Stimulated activated CD8-positive, alpha-beta memory T cell treated with anti-CD3 and anti-CD28 coated beads, Interleukin-15, amount 100 ng/mL, for 1 hour (primary cell): ENCODE results near the gene MYL12B.

Source experiments
- DNase-seq: peaks from one replicate; pipeline ENCODE4 v3.0.0-alpha.2; 2020; ENCODE audit warnings: low read depth

The MYL12B gene

DNA sequence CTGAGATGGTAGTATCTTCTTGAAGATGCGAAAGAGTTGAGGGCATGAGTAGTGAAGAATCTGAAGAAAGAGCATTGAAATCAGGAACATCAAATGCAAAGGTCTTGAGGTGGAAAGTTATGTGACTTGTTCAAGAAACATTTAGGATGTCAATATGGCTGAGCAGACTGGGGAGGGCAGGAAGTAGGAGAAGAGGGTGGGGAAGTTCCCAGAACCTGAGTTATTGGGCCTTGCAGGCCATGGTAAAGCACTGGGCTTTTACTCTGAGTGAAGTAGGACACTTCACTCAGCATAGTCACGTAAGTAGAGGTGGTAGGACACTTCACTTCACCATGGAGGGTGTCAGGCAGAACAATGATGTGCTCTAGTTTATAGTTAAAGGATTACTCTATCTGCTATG lies 26.1 kb upstream of the MYL12B start:
- DNase-seq, result no peak

DNA sequence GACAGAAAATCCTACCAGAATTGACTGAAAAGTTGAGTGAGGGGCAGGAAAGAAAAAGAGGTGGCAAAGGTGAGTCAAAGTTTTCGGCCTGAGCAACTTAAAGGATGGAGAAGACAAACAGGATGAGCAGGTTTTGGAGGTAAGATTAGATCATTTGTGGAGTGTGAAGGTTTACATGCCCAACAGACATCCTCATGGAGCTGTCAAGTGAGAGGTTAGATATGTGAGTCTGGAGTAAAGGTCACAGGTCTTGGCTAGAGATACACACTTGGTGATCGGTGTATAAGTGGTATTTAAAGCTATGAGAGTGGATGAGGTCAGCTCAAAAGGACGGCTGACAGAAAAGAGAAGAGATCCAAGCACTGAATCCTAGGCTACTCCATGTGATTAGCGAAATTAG lies 25.5 kb upstream of the MYL12B start:
- no peak for DNase-seq

DNA sequence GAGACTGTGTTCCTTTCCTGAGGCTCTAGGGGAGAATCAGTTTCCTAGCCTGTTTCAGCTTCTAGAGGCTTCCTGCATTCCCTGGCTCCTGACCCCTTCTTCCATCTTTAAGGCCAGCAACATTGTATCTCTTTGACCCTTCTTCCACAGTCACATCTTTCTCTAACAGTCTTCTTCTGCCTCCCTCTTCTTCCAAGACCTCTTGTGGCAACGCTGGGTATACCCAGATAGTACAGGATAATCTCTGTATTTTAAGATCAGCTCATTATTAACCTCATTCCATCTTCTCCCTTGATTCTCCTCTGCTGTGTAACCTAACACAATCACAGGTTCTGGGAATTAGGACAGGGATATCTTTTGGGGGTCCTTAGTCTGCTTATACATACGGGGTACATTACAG lies 23.2 kb upstream of the MYL12B start:
- DNase-seq, result no peak

- DNase-seq, result no peak
Measured at GRCh38 chr18:3245185-3245564, 16.8 kb upstream of the MYL12B start.

DNA sequence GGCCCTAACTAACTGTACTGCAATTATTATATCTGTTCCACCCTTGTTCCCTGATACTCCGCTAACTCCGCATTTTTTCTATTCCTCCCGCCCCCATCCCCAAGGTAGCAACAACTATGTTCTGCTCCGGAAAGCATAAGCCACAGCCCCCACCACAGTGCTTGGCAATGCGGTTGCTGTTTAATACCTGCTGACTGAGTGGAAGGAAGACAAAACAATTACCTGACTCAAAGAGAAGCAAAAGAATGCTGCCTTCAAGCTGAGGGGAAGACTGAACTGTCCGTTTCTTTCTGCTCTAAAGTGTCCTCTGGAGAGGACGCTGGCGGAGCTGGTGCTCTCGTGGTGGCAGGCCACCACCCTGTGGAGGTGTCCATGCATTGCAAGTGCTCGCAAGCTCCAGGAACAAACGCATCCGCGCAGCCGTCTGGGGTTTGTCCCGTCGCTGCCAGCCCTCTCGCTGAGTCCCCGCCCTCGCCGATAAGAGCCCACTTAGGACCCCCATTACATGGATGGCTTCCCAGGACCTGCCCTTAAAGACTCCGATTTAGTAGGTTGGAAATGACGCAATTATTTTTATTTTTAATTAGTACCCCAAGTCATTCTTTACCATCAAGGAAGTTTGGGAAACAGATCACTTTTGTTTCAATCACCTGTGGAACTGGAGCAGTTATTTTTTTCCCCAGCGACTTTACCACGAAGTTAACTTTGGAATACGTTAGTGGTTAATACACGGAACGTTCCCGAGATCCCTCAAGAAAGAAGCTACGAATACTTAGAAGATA lies 15.9 kb upstream of the MYL12B start:
- DNase-seq, result peak; percentile 54

DNA sequence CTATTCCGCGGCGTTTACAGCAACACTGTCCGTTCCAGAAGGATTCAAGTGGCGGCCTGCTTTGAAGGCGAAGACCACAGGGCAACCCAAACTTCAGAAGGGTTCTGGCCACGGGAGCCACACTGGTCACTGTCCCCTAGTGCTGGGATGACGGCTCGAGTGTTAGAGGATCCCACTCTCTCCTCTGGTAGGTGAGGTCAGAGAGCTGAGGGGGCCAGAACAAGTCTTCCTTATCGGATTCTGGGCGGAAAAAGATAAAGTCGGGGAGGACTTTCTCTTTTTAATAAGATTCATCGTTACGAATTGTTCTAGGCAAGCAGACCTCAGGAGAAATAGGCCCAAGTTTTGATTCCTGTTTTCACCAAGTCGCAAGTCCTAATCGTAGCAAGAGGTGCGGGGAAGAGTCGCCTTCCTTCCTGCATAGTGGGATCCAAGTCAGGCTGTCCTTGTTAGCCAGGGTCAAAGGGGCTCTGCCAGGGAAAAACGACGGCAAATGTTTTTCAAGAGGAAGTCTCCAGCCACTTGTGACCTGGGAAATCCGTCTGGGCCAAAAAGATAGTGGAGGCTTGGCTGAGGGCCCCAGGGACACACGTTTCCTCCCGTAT lies 15.2 kb upstream of the MYL12B start:
- no peak for DNase-seq

GRCh38 chr18:3247240-3248061 lies 14.5 kb upstream of the MYL12B start, which contains the start of gene MYL12A:
MYL12A (plus strand) TSS chr18:3247801; CDS start chr18:3253248, 5,447 bp downstream.
- peak; percentile 79 for DNase-seq

GRCh38 chr18:3248062-3248657 lies 13.8 kb upstream of the MYL12B start:
- no peak for DNase-seq

GRCh38 chr18:3248658-3249359 lies 13.1 kb upstream of the MYL12B start:
- DNase-seq, result no peak

DNA sequence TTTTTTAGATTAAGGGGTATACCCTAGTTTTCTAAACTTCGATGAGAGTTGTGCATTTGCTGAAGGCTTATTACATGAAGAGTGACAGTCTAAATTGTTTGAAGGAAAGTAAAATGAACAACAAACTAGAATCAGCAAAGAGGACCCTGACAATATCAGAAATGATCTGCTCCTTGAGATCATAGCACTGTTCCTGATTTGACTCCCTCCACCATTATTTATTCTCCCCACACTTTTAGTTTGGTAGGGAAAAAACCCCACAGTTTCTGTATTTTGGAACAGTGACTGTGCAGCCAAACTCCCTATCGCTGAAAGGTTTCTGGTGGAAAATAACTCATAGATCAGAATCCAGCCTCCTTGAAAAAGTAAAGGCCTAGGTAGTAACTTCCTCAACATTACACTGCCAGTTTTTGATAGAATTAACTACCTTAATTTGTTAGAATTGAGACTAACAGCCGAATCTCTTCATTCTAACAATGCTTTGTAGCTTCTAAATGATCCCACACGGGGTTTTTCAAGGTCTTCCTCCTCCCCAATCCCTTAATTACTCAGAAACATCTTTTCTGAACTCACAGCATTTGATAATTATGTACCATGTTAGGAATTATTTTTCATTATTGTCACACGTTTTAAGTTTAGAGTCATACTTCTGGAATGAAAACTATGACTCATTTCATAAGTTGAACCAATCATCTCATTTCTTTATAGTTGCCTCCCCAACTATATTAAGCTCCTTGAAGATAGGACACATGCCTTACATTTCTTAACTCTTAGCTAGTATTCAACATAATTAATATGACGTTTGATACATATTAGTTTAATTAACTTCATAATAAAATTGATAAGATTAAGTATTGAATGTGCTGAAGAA lies 11.5 kb upstream of the MYL12B start:
- DNase-seq, result no peak

DNA sequence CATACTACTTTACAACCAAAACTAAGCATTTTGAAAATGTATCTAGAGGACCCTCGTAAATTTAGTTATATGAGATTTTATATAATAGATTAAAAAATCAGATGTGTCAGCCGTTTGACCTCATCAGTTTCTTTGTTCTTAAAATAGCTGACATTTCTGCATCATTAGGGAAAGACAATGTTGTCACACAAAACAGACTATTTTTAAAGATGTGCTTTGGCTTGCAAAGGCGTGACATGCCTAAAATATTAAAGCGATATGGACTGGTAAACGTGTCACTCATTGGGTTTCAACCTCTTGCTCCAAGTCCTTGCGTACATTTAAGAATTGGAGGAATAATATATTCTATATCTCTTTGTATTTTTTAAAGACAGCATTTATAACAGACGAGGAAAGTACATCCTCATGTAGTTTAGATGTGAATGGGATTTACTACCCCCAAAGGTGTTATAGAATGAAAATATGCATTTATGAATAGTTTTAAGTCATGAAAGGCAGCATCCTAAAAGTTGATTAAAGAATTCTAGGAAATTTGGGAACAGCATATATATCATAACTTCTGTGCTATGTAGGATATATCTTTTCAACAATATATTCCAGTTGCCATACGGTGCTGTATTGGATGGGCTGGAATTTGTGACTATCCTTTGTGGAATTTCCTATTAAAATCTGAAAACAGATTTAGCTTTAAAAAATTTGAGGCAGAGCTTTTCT lies 10.5 kb upstream of the MYL12B start:
- no peak for DNase-seq

- no peak for DNase-seq
Measured at GRCh38 chr18:3251963-3252277, 10.0 kb upstream of the MYL12B start.

DNA sequence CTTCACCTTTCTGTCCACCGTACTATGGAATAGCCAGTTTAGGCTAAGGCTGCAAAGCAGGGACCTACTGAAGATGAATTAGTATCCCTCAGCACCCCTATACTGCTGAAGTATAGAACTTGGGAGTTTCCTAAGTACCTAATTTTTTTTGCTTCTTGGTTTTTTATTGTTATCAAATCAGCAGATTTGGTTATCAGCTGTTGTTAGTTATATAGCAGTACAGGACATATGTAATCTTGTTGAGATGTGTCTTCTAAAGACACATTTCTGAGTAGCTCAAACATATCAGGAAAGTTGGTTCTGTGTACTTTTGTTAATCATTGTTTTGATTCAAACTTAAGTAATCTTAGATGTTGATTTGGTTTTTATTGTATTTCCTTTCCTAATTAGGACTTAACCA lies 9.1 kb upstream of the MYL12B start:
- no peak for DNase-seq

GRCh38 chr18:3254725-3255124 lies 7.2 kb upstream of the MYL12B start:
- DNase-seq, result no peak

GRCh38 chr18:3255611-3256165 lies 6.2 kb upstream of the MYL12B start:
- DNase-seq, result no peak

DNA sequence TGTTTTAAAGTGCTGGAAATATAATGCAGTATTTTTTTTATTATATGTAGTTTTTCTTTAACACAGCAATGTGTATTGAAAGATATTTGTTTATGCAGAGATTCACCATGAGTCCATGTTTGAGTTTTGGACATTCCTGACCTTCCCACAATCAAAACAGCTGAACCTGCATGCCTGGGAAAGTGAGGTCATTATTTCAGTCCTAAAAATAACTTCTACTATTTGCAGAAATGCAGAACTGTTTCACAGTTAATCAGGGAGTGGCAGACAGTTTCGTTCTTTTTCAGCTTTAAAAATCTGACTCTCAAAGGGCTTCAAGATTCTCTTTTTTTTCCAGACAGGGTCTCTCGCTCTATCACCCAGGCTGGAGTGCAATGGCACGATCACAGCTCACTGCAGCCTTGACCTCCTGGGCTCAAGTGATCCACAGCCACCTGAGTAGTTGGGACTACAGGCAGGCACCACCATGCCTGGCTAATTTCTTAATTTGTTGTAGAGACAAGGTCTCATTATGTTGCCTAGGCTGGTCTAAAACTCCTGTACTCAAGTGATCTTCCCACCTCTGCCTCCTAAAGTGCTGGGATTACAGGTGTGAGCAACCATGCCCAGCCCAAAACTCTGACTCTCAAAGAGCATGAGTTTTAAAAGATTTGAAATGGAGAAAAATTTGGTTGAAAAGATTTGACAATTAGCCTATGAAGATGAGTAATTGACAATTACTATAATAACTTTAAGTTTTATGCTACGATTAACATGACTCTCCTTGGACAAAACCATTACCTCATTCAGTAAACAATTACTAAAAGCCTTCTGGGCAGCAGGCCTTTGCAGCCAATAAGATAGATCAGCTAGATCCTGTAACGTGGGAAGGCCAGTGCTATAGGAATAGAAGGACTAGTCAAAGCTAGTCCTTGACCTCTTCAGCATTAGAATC lies 5.0 kb upstream of the MYL12B start:
- no peak for DNase-seq

DNA sequence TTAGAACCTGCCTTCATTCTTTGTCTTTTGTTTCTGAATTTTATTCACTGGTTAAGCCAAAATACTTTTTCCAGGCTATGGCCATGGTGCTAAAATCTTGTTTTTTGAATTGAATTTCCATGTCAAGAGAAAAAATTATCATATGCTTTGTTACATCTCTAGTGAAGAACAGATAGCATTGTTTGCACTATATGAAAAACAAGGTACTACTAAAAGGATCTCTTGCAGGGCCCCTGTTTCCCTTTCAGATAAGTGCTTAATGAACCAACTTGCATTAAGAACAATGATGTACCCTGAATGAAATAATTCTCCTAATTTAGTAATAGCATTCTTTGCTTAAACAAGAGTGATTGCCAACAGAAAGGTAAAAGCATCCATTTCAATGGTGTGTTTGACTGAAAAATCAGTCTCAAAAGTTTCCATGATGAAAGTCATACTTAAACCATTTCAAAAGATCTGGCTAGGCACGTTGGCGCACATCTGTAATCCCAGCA lies 4.3 kb upstream of the MYL12B start:
- DNase-seq, result no peak

- DNase-seq, result no peak
Measured at GRCh38 chr18:3260995-3261372, 949 bp upstream of the MYL12B start.
